Myocyte (in vitro differentiated cells): ENCODE results near the gene MGRN1. TPM values are rescaled to one million over a fixed set of nuclear protein-coding genes. Genes with fewer than 3 reads are reported as not detected.

Source experiments
- DNase-seq: peaks from one replicate; pipeline ENCODE4 v3.0.0-alpha.2; 2012; ENCODE audit warnings: low read depth
- total RNA-seq: library from RNA; depleted of rRNA; stranded (reverse); fragments of >200 nt; gene quantifications from 2 replicates; pipeline ENCODE4 v1.2.3, GENCODE V29; 2014

Gene MGRN1
- total RNA-seq, 1 donor from 2014 or later: 31.9 TPM

GRCh38 chr16:4650443-4651074, 25.9 kb downstream of the MGRN1 start:
- DNase-seq: peak; percentile 53

- no peak for DNase-seq
Observed at GRCh38 chr16:4651827-4652226, 27.2 kb downstream of the MGRN1 start.

GRCh38 chr16:4652561-4652960, 27.9 kb downstream of the MGRN1 start:
- no peak for DNase-seq

GRCh38 chr16:4654011-4654963, 29.7 kb downstream of the MGRN1 start:
- no peak for DNase-seq

- no peak for DNase-seq
Observed at GRCh38 chr16:4654964-4655590, 30.5 kb downstream of the MGRN1 start.

- DNase-seq: no peak
Observed at GRCh38 chr16:4655801-4656200, 31.2 kb downstream of the MGRN1 start.

- no peak for DNase-seq
Observed at GRCh38 chr16:4656221-4656620, 31.6 kb downstream of the MGRN1 start.

- no peak for DNase-seq
Observed at GRCh38 chr16:4656695-4657686, 32.4 kb downstream of the MGRN1 start.

GRCh38 chr16:4659363-4660353, 35.0 kb downstream of the MGRN1 start:
- DNase-seq: no peak

GRCh38 chr16:4660454-4661007, 35.9 kb downstream of the MGRN1 start:
- peak; percentile 61 for DNase-seq

GRCh38 chr16:4661661-4662060, 37.0 kb downstream of the MGRN1 start:
- peak; percentile 94 for DNase-seq

- DNase-seq: no peak
Observed at GRCh38 chr16:4663465-4663776, 38.8 kb downstream of the MGRN1 start.

GRCh38 chr16:4663777-4664465, 39.3 kb downstream of the MGRN1 start:
- no peak for DNase-seq

GRCh38 chr16:4664538-4665418, 40.2 kb downstream of the MGRN1 start:
- DNase-seq: no peak

GRCh38 chr16:4666537-4667202, 42.0 kb downstream of the MGRN1 start:
- DNase-seq: no peak

- no peak for DNase-seq
Observed at GRCh38 chr16:4667203-4667963, 42.8 kb downstream of the MGRN1 start.
